ENCODE data around the gene CEACAM16.

DNA sequence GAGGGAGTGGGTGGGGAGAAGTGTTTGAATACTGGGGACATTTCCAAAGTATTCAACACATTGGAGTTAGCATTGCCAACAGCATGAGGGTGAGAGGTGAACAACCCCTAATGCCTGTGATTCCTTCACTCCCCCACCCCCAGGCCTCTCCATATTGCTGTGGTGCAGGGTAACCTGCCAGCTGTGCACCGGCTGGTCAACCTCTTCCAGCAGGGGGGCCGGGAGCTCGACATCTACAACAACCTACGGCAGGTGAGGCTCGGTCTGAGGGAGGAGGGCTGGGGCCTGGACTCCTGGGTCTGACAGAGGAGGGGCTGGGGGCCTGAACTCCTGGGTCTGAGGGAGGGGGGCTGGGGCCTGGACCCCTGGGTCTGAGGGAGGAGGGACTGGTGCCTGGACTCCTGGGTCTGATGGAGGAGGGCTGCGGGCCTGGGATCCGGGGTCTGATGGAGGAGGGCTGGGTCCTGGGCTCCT lies 57.2 kb downstream of the CEACAM16 start:
- no peak for TF ChIP-seq MYC (IDR thresholded peaks at IDR 0.05; ENCODE audit: low read depth, low read length)
- TF ChIP-seq MYC (CRISPR knock-in tag; IDR thresholded peaks at IDR 0.05; ENCODE audit: borderline replicate concordance, low read depth) = no peak
- TF ChIP-seq EZH2 (IDR thresholded peaks at IDR 0.05; ENCODE audit: borderline replicate concordance, low read depth, low read length) = no peak
